ENCODE measurements around the gene PDE3A. TPM values are rescaled to one million over a fixed set of nuclear protein-coding genes. Genes with fewer than 3 reads are reported as not detected.

The PDE3A gene
- total RNA-seq, 2 experiments from 2014 or later, result not detected

DNA sequence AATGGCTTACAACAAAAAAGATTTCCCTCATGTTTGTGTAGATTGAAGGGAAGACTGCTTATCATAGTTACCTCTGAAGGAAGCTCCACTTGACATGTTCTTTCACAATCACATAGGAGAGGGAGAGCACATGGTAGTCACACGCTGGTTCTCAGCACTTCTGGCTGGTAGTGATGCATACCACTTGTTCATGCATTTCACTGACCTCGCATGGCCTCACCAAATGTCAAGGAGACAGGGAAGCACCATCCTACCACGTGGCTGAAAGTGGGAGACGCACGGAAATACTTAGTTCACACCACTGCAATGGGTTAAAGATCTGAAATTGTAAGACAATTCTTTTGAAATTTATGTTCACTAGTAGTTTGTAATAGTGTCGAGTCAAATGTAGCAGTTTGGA is 74.0 kb downstream of the PDE3A start:
- H3K4me3 ChIP-seq (ENCODE audit: low read depth, low read length, poor library complexity, severe bottlenecking), result no peak overlapping the region
- no peaks in the 10 kb centered on the region for H3K4me1 ChIP-seq (ENCODE audit: insufficient read depth, low read length, poor library complexity, severe bottlenecking)
- no peak overlapping the region for H2AFZ ChIP-seq (ENCODE audit: low read length)
- H3K79me2 ChIP-seq (ENCODE audit: insufficient read depth, low read depth, low read length), result no peaks in the 10 kb centered on the region
- no peaks in the 10 kb centered on the region for H3K9me2 ChIP-seq (ENCODE audit: insufficient read depth, low read length)
- no peaks in the 10 kb centered on the region for H3K9me3 ChIP-seq (ENCODE audit: low read length)
- DNase-seq (ENCODE audit: low spot score), result no peak
- no peaks in the 10 kb centered on the region for H4K20me1 ChIP-seq (ENCODE audit: insufficient read depth, low read length)
- no peaks in the 10 kb centered on the region for H3K36me3 ChIP-seq (ENCODE audit: insufficient read depth, low read length)
- CTCF ChIA-PET (ENCODE audit: unreplicated experiment), result no interaction called here
- POLR2A ChIA-PET, result no interaction called here
- H3K4me2 ChIP-seq (ENCODE audit: low read length), result no peak overlapping the region
- TF ChIP-seq, protein P1, sequence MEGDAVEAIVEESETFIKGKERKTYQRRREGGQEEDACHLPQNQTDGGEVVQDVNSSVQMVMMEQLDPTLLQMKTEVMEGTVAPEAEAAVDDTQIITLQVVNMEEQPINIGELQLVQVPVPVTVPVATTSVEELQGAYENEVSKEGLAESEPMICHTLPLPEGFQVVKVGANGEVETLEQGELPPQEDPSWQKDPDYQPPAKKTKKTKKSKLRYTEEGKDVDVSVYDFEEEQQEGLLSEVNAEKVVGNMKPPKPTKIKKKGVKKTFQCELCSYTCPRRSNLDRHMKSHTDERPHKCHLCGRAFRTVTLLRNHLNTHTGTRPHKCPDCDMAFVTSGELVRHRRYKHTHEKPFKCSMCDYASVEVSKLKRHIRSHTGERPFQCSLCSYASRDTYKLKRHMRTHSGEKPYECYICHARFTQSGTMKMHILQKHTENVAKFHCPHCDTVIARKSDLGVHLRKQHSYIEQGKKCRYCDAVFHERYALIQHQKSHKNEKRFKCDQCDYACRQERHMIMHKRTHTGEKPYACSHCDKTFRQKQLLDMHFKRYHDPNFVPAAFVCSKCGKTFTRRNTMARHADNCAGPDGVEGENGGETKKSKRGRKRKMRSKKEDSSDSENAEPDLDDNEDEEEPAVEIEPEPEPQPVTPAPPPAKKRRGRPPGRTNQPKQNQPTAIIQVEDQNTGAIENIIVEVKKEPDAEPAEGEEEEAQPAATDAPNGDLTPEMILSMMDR (conservative IDR thresholded peaks at IDR 0.05; ENCODE audit: low read length), result no peak
- no peak for TF ChIP-seq EZH2phosphoT487 (IDR thresholded peaks at IDR 0.05; ENCODE audit: borderline replicate concordance, low read depth, low read length)
- H3K27ac ChIP-seq (ENCODE audit: low read depth, low read length, poor library complexity, severe bottlenecking), result no peak overlapping the region
- intact Hi-C loops (cut with micrococcal nuclease; ENCODE audit: unreplicated experiment), result no loop called here
- BruUV-seq (replicated peaks), result no TSS peak

DNA sequence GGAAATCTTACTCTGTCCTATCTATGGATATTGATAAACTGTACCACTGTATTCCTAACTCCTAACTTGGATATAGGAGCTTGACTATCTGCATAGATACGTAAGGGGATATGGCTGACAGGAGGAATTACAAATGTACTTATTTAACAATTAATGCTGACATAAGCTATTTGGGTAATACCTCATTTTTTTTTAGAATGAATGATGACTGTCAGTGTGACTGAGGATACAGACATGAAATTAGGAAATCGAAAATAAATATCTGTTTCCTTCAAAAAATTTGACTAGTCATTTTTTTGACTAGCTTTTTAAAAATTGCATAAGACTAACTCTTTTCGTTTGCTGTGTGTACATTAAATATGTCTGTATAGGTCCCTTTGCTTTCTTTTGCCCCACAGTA is 74.9 kb downstream of the PDE3A start:
- no peaks in the 10 kb centered on the region for H4K20me1 ChIP-seq (ENCODE audit: insufficient read depth, low read length)
- DNase-seq (ENCODE audit: low spot score), result no peak
- no peaks in the 10 kb centered on the region for H3K79me2 ChIP-seq (ENCODE audit: insufficient read depth, low read depth, low read length)
- no peak for TF ChIP-seq EZH2phosphoT487 (IDR thresholded peaks at IDR 0.05; ENCODE audit: borderline replicate concordance, low read depth, low read length)
- no peaks in the 10 kb centered on the region for H3K9me3 ChIP-seq (ENCODE audit: low read length)
- H3K9me2 ChIP-seq (ENCODE audit: insufficient read depth, low read length), result no peaks in the 10 kb centered on the region
- H3K4me2 ChIP-seq (ENCODE audit: low read length), result no peak overlapping the region
- CTCF ChIA-PET (ENCODE audit: unreplicated experiment), result no interaction called here
- H3K27ac ChIP-seq (ENCODE audit: low read depth, low read length, poor library complexity, severe bottlenecking), result no peak overlapping the region
- H3K4me1 ChIP-seq (ENCODE audit: insufficient read depth, low read length, poor library complexity, severe bottlenecking), result no peaks in the 10 kb centered on the region
- BruUV-seq (replicated peaks), result no TSS peak
- H3K36me3 ChIP-seq (ENCODE audit: insufficient read depth, low read length), result no peaks in the 10 kb centered on the region
- no peak overlapping the region for H2AFZ ChIP-seq (ENCODE audit: low read length)
- intact Hi-C loops (cut with micrococcal nuclease; ENCODE audit: unreplicated experiment), result no loop called here
- POLR2A ChIA-PET, result interaction anchor here (0.6 kb wide), 1 partner anchor 211 kb away, joined by 3 read pairs; no protein-coding TSS in a partner anchor
- no peak overlapping the region for H3K4me3 ChIP-seq (ENCODE audit: low read depth, low read length, poor library complexity, severe bottlenecking)

DNA sequence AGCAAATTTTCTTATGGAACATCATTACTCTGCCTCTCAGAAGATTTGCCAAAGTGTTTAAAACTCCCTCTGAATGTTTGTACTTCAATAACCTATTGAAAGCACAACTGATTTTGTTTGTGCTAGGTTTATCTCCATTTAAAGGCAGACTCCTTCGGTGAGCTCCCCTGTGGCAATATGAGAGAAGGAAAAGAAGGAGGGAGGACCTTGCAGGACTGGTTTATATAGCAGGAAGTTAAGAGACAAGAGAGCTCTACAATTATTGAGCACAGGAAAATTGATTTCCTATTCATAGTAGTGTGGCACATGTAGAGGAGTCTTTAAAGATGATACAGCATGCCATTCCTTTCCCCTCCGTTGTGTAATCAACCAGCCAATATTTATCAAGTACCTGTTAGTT is 75.5 kb downstream of the PDE3A start:
- no peaks in the 10 kb centered on the region for H3K4me1 ChIP-seq (ENCODE audit: insufficient read depth, low read length, poor library complexity, severe bottlenecking)
- H3K4me3 ChIP-seq (ENCODE audit: low read depth, low read length, poor library complexity, severe bottlenecking), result no peak overlapping the region
- no peaks in the 10 kb centered on the region for H3K9me2 ChIP-seq (ENCODE audit: insufficient read depth, low read length)
- ChIA-PET POLR2A (no interaction called here), CTCF (ENCODE audit: unreplicated experiment) (no interaction called here)
- no TSS peak for BruUV-seq (replicated peaks)
- TF ChIP-seq, protein P1 (conservative IDR thresholded peaks at IDR 0.05; ENCODE audit: low read length), result no peak
- no peak for TF ChIP-seq EZH2phosphoT487 (IDR thresholded peaks at IDR 0.05; ENCODE audit: borderline replicate concordance, low read depth, low read length)
- no peaks in the 10 kb centered on the region for H3K36me3 ChIP-seq (ENCODE audit: insufficient read depth, low read length)
- no peak overlapping the region for H3K4me2 ChIP-seq (ENCODE audit: low read length)
- DNase-seq (ENCODE audit: low spot score), result no peak
- no peaks in the 10 kb centered on the region for H4K20me1 ChIP-seq (ENCODE audit: insufficient read depth, low read length)
- no peak overlapping the region for H3K27ac ChIP-seq (ENCODE audit: low read depth, low read length, poor library complexity, severe bottlenecking)
- no peak overlapping the region for H2AFZ ChIP-seq (ENCODE audit: low read length)
- no peaks in the 10 kb centered on the region for H3K9me3 ChIP-seq (ENCODE audit: low read length)
- intact Hi-C loops (cut with micrococcal nuclease; ENCODE audit: unreplicated experiment), result no loop called here
- H3K79me2 ChIP-seq (ENCODE audit: insufficient read depth, low read depth, low read length), result no peaks in the 10 kb centered on the region
